Stimulated activated naive B cell treated with anti-CD40 and anti-IgM and Interleukin-4, amounts not matched to agents 10 μg/mL and 1 μg/mL and 100 μg/mL, for 72 hours (primary cell): ENCODE data around the gene MBD3L3.
A peak's percentile ranks its signal among the peaks of the same experiment; 100 is the strongest.
"Not testable (repeated sequence)": the region's sequence is repeated elsewhere in the genome, so short reads cannot be mapped to it uniquely, and the experiment has no call there.

Experiments
- ATAC-seq, 2 donors: fragments of 150-1000 bp; cut with Tn5 transposase; replicated peaks; 2 replicates each; pipeline ENCODE4 v1.10.0; 2021; ENCODE audit warnings: moderate library complexity in 1 of 2
- DNase-seq: peaks from one replicate; pipeline ENCODE4 v3.0.0; 2021
- H3K27ac Mint-ChIP-seq: one replicate; pipeline ENCODE4 v1.8.0; 2022; ENCODE audit warnings: mild to moderate bottlenecking, mixed read lengths
- H3K27me3 Mint-ChIP-seq, 2 donors: one replicate each; pipeline ENCODE4 v1.8.0; 2022; ENCODE audit warnings: mixed read lengths in 2 of 2
- H3K36me3 Mint-ChIP-seq, 2 donors: one replicate each; pipeline ENCODE4 v1.8.0; 2022; ENCODE audit warnings: mixed read lengths in 2 of 2, mild to moderate bottlenecking in 1 of 2
- H3K4me1 Mint-ChIP-seq, 2 donors: one replicate each; pipeline ENCODE4 v1.8.0; 2022; ENCODE audit warnings: mixed read lengths in 2 of 2, mild to moderate bottlenecking in 1 of 2
- H3K4me3 Mint-ChIP-seq, 2 donors: one replicate each; pipeline ENCODE4 v1.8.0; 2022; ENCODE audit warnings: mild to moderate bottlenecking in 2 of 2, mixed read lengths in 2 of 2, moderate library complexity in 1 of 2
- H3K9me3 Mint-ChIP-seq, 2 donors: one replicate each; pipeline ENCODE4 v1.8.0; 2022; ENCODE audit warnings: mixed read lengths in 2 of 2, mild to moderate bottlenecking in 1 of 2

The MBD3L3 gene

GRCh38 chr19:7072541-7072940 lies 14.1 kb upstream of the MBD3L3 start:
- no peak overlapping the region for H3K27ac Mint-ChIP-seq
- H3K27me3 Mint-ChIP-seq: no peaks in the 10 kb centered on the region

DNA sequence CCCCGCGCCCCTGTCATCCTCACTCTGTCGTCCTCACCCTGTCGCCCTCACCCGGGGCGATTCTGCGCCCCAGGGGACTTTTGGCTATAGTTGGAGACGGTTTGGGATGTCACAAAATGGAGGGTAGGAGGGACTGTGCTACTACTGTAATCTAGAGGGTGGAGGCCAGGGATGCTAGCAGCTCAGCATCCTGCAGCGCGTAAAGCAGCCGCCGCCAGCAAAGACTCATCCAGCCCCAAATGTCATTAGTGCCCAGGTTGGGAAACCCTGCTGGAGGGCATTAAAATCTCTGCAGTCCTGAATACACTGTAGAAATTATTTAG lies 11.4 kb upstream of the MBD3L3 start:
- Mint-ChIP-seq H3K9me3 (peaks cover 0 to 3% of the 10 kb centered on the region in 2 donors), H3K4me1 (peaks cover 10 to 19% of the 10 kb centered on the region in 2 donors), H3K27ac (peak overlapping the region; percentile 95), H3K27me3 (no peaks in the 10 kb centered on the region), H3K36me3 (peaks cover 15 to 32% of the 10 kb centered on the region in 2 donors), H3K4me3 (peak overlapping the region; percentile 92 to 97)
- DNase-seq (no peak), ATAC-seq (peak; percentile 26 to 43)

More at GRCh38 chr19:7072541-7072940, 14.1 kb upstream of the MBD3L3 start:
- no peak for ATAC-seq
- Mint-ChIP-seq H3K9me3 (peaks cover 4 to 5% of the 10 kb centered on the region in 2 donors), H3K36me3 (peaks cover 38 to 58% of the 10 kb centered on the region in 2 donors), H3K4me1 (peaks cover 10 to 19% of the 10 kb centered on the region in 2 donors), H3K4me3 (no peak overlapping the region)
- no peak for DNase-seq

DNA sequence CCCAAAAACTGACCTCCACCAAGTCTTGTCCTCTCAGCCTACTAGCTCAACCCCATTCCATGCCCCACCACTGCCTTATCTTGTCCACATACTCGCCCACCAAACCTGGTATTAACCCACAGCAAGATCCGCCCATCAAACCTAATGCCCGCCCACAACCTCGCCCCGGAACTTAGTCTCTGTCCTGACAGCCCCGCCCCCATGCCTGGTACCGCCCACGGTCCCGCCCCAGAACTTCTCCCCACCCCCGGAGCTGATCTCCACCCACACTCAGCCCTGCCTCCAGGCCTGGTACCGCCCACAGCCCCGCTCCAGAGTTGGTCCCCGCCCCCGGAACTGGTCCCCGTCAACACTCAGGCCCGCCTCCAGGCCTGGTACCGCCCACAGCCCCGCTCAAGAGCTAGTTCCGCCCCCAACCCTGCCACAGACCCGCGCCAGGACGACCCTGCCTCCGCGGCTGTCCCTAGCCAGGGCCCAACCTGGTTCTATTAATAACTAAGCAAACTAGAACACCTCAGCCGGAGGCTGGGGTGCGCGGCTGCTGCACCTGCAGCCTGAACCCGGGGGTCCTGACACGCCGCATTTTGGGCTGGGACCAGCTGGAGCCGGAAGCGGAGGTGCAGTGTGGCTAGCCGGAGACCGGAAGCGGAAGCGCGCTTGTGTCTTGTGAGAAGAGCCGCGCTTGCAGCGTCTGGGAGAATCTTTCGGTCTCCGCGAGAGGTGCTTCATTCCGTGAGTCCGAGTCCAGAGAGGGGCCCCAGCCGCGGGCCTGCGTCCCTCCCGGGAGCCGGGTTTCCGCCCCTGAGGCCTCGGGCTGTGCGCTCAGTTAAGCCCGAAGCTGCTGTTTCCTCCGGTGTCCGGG lies 10.8 kb upstream of the MBD3L3 start, which contains the start of gene ZNF557:
Gene ZNF557 (plus strand): TSS at position 662 of the 862 bp plus-strand sequence. CDS start 5,372 bp downstream, outside the sequence.
- Mint-ChIP-seq H3K9me3 (peaks cover 0 to 2% of the 10 kb centered on the region in 2 donors), H3K4me1 (peaks cover 8 to 19% of the 10 kb centered on the region in 2 donors), H3K36me3 (peaks cover 12 to 26% of the 10 kb centered on the region in 2 donors), H3K4me3 (peak within 1 kb of the TSS; percentile 92 to 97), H3K27ac (peak within 1 kb of the TSS; percentile 95), H3K27me3 (no peaks in the 10 kb centered on the region)
- peak; percentile 97 for DNase-seq
- peak; percentile 93 to 96 for ATAC-seq

- no peak for ATAC-seq
- Mint-ChIP-seq H3K4me1 (peaks cover 8 to 19% of the 10 kb centered on the region in 2 donors), H3K9me3 (peaks cover 0 to 2% of the 10 kb centered on the region in 2 donors), H3K27me3 (no peaks in the 10 kb centered on the region), H3K27ac (no peak overlapping the region), H3K4me3 (peak overlapping the region; percentile 92 to 97), H3K36me3 (peaks cover 9 to 20% of the 10 kb centered on the region in 2 donors)
- DNase-seq: no peak
Measured at GRCh38 chr19:7068599-7068998, 10.1 kb upstream of the MBD3L3 start.

- peaks cover 0 to 2% of the 10 kb centered on the region in 2 donors for H3K9me3 Mint-ChIP-seq
- no peaks in the 10 kb centered on the region for H3K27me3 Mint-ChIP-seq
- no peak overlapping the region for H3K27ac Mint-ChIP-seq
- no peak for ATAC-seq
- DNase-seq: no peak
- no peak overlapping the region for H3K4me3 Mint-ChIP-seq
- H3K36me3 Mint-ChIP-seq: peaks cover 8 to 16% of the 10 kb centered on the region in 2 donors
- H3K4me1 Mint-ChIP-seq: peaks cover 8 to 19% of the 10 kb centered on the region in 2 donors
Measured at GRCh38 chr19:7067716-7068115, 9.2 kb upstream of the MBD3L3 start.

DNA sequence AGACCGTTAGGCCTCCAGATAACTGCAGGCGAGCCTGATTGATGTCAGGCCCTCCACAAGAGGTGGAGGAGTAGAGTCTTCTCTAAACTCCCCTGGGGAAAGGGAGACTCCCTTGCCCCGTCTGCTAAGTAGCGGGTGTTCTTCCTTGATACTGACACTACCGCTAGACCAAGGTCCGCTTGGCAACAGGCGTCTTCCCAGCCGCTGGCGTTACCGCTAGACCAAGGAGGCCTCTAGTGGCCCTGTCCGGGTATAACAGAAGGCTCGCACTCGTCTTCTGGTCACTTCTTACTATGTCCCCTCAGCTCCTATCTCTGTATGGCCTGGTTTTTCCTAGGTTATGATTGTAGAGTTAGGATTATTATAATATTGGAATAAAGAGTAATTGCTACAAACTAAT lies 8.6 kb upstream of the MBD3L3 start:
- not testable (repeated sequence) for H3K9me3 Mint-ChIP-seq, H3K27ac Mint-ChIP-seq, DNase-seq, H3K4me3 Mint-ChIP-seq, H3K27me3 Mint-ChIP-seq, ATAC-seq
- peaks cover 4 to 13% of the 10 kb centered on the region in 2 donors for H3K4me1 Mint-ChIP-seq
- peaks cover 3 to 10% of the 10 kb centered on the region in 2 donors for H3K36me3 Mint-ChIP-seq

- Mint-ChIP-seq H3K4me3 (no peak overlapping the region), H3K27ac (no peak overlapping the region), H3K4me1 (peaks cover 2 to 3% of the 10 kb centered on the region in 2 donors), H3K36me3 (peaks cover 0 to 1% of the 10 kb centered on the region in 2 donors), H3K27me3 (no peaks in the 10 kb centered on the region), H3K9me3 (peaks cover 0 to under 1% of the 10 kb centered on the region in 2 donors)
- no peak for DNase-seq
- no peak for ATAC-seq
Measured at GRCh38 chr19:7063764-7064418, 5.4 kb upstream of the MBD3L3 start.

DNA sequence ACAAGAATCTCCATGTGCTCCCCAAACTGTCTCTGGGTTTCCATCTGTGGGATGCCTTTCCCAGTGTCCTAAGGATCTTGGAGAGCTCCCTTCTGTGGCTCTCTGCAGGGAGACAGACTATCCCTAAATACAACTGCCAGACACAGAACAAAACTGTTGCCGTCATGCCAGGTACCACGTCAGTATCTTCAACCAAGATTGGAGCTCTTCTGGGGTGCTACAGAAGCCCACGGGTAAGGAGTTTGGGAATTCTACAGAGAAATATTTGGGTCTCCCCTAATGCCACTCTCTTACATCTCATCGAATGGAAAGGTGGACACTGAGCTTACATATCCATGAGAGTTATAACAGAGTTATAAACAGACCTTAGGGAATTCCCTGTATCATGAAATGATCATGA lies 4.9 kb upstream of the MBD3L3 start:
- Mint-ChIP-seq H3K9me3 (no peaks in the 10 kb centered on the region), H3K27ac (no peak overlapping the region), H3K27me3 (no peaks in the 10 kb centered on the region), H3K36me3 (peaks cover 0 to 1% of the 10 kb centered on the region in 2 donors), H3K4me1 (no peaks in the 10 kb centered on the region), H3K4me3 (no peak overlapping the region)
- no peak for ATAC-seq
- no peak for DNase-seq

GRCh38 chr19:7059977-7060376 lies 1.5 kb upstream of the MBD3L3 start:
- H3K4me1 Mint-ChIP-seq, H3K9me3 Mint-ChIP-seq, H3K36me3 Mint-ChIP-seq, H3K27me3 Mint-ChIP-seq, ATAC-seq, DNase-seq, H3K27ac Mint-ChIP-seq, H3K4me3 Mint-ChIP-seq: not testable (repeated sequence)

DNA sequence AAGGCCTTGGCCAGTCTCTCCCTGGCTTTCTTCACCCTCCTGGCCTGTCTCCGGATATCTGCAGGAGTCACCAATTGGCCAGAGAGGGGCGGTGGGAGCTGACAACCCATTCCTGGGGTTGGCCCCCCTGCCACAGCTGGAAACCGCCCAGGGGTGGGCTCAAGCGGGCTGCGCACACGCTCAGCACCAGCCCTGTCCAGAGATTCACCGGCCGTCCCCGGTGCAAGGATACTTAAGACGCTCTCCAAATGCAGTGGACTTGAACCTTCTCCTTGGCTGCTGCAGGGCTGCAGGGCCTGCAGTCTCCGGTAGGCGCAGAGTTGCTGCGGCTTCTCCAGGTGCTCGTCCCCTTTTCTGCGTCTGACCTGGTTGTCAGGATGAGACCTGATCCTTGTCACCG lies 2.1 kb downstream of the MBD3L3 start:
- not testable (repeated sequence) for H3K27ac Mint-ChIP-seq, H3K4me1 Mint-ChIP-seq, H3K9me3 Mint-ChIP-seq, ATAC-seq, H3K27me3 Mint-ChIP-seq, DNase-seq, H3K36me3 Mint-ChIP-seq, H3K4me3 Mint-ChIP-seq

- not testable (repeated sequence) for DNase-seq, H3K27me3 Mint-ChIP-seq, ATAC-seq, H3K27ac Mint-ChIP-seq, H3K4me1 Mint-ChIP-seq, H3K9me3 Mint-ChIP-seq, H3K4me3 Mint-ChIP-seq, H3K36me3 Mint-ChIP-seq
Measured at GRCh38 chr19:7055679-7056078, 2.8 kb downstream of the MBD3L3 start.

DNA sequence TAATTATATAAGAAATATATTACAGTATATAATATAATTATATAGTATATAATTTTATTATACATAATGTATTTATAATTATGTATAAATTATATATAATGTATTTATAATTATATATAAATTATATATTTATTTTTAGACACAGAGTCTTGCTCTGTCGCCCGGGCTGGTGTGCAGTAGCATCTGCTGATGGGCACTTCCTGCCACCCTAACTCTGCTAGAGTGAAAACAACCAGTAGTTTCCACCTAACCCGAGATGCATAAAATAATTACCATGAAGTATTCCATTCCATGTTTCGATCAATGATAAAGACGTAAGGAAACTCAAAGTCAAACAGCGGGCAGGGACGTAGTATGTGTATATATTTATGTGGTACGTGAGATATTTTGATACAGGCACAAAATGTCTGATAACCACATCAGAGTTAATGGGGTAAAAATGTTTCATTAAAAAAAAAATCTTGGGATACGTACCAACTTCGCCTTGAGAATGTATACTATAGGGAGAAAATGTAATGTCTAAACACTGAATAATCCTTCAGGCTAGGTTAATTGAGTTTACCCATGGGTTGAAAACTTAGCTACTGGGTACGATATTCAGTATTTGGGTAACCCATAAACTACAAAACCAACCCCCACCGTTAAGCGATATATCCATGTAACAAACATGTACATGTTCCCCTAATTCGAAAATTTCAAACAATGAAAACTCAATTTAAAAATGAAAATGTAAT lies 3.7 kb downstream of the MBD3L3 start:
- not testable (repeated sequence) for H3K27ac Mint-ChIP-seq, H3K36me3 Mint-ChIP-seq, H3K9me3 Mint-ChIP-seq, H3K4me3 Mint-ChIP-seq, DNase-seq, ATAC-seq, H3K4me1 Mint-ChIP-seq, H3K27me3 Mint-ChIP-seq

DNA sequence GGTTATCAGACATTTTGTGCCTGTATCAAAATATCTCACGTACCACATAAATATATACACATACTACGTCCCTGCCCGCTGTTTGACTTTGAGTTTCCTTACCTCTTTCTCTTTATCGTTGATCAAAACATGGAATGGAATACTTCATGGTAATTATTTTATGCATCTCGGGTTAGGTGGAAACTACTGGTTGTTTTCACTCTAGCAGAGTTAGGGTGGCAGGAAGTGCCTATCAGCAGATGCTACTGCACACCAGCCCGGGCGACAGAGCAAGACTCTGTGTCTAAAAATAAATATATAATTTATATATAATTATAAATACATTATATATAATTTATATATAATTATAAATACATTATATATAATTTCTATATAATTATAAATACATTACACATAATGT lies 5.6 kb downstream of the MBD3L3 start:
- not testable (repeated sequence) for H3K4me1 Mint-ChIP-seq, ATAC-seq, H3K4me3 Mint-ChIP-seq, H3K27ac Mint-ChIP-seq, H3K36me3 Mint-ChIP-seq, DNase-seq, H3K9me3 Mint-ChIP-seq, H3K27me3 Mint-ChIP-seq

DNA sequence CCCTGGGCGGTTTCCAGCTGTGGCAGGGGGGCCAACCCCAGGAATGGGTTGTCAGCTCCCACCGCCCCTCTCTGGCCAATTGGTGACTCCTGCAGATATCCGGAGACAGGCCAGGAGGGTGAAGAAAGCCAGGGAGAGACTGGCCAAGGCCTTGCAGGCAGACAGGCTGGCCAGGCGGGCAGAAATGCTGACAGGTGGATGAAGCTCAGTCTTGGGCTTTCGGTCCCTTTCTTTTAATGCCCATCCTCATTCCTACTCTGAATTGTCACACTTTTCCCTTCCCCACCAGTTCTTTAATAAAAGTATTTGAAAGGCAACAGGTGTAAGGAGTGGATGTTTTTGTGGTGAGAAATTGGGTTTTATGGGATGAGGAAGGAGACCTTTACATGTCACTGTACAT lies 7.1 kb downstream of the MBD3L3 start:
- H3K4me1 Mint-ChIP-seq, H3K27me3 Mint-ChIP-seq, ATAC-seq, H3K9me3 Mint-ChIP-seq, H3K4me3 Mint-ChIP-seq, DNase-seq, H3K36me3 Mint-ChIP-seq, H3K27ac Mint-ChIP-seq: not testable (repeated sequence)
